NB4 (cell line): ENCODE measurements around the gene NGLY1.

Experiments
- MYC ChIP-seq: IDR thresholded peaks from 2 replicates; pipeline ENCODE4 v1.6.1; 2011; ENCODE audit warnings: low read depth, low read length
- POLR2A ChIP-seq: IDR thresholded peaks from 2 replicates; pipeline ENCODE4 v1.6.1; 2011; ENCODE audit warnings: mild to moderate bottlenecking; ENCODE audit not compliant: insufficient read length; ENCODE audit errors: extremely low read depth
- TF ChIP-seq, protein P1 (sequence below): IDR thresholded peaks from one replicate; pipeline ENCODE4 v1.5.1; 2012; ENCODE audit warnings: low read depth, low read length
- TF ChIP-seq, protein P2 (sequence below): IDR thresholded peaks from 2 replicates; pipeline ENCODE4 v1.6.1; 2011; ENCODE audit warnings: low read depth, low read length

DNA sequence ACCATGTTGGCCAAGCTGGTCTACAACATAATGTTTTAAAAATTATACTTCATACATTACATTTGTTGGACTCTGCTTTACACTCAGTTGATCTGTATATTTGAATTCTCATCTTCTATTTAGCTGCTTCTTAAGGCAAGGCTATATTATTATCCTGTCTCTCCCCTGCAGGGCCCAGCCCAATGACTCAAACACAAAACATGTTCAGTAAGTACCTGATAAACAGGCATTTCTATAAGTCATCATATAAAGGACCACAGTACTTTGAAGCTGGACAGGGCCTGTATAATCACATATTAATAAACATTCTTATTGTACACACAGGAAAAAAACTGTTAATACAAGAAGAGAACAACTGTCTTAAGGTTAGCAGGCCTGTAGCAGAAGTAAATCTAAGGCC, 36.2 kb downstream of the NGLY1 start:
- TF ChIP-seq, protein P1, sequence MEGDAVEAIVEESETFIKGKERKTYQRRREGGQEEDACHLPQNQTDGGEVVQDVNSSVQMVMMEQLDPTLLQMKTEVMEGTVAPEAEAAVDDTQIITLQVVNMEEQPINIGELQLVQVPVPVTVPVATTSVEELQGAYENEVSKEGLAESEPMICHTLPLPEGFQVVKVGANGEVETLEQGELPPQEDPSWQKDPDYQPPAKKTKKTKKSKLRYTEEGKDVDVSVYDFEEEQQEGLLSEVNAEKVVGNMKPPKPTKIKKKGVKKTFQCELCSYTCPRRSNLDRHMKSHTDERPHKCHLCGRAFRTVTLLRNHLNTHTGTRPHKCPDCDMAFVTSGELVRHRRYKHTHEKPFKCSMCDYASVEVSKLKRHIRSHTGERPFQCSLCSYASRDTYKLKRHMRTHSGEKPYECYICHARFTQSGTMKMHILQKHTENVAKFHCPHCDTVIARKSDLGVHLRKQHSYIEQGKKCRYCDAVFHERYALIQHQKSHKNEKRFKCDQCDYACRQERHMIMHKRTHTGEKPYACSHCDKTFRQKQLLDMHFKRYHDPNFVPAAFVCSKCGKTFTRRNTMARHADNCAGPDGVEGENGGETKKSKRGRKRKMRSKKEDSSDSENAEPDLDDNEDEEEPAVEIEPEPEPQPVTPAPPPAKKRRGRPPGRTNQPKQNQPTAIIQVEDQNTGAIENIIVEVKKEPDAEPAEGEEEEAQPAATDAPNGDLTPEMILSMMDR: no peak
- TF ChIP-seq, protein P2, sequence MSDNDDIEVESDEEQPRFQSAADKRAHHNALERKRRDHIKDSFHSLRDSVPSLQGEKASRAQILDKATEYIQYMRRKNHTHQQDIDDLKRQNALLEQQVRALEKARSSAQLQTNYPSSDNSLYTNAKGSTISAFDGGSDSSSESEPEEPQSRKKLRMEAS: no peak
- TF ChIP-seq POLR2A: no peak
- TF ChIP-seq MYC: no peak
